HG02610 (cell line): ENCODE data around the gene CORIN.
"Not testable (repeated sequence)": the region's sequence is repeated elsewhere in the genome, so short reads cannot be mapped to it uniquely, and the experiment has no call there.

Source experiments
- ATAC-seq: cut with Tn5 transposase; IDR thresholded peaks from one replicate; pipeline ENCODE4 v1.9.1; 2021; ENCODE audit warnings: mild to moderate bottlenecking, moderate library complexity; ENCODE audit not compliant: unreplicated experiment

CORIN gene

DNA sequence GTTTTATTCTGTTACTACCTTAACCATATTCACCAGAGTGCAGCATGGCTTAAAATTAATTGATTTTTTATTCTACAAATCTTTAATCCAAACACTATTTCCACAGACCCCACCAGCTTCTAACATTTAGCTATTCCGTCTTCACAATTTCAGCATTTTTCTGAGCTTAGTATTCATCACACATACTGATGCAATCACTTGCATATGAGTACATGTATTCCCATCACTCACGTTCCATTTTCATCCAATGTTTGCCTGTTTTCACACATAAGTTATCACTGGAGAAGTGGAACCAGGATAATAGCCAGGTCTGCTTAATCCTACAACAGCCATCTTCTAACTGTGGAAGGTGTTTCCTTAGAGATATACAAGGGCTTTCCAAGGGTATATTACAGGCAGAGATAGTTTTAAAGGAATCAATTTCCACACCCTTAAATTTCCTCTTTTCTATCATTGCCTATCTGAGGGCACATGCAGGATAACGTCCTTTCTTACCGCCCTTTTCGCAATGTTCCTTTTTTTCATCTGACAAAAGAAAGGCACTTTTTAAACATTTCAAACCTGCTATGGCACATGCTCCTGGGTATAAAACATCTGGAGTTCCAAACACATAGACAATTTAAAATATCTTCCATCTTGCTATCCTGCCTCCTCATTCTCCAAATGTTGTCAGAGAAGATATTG lies 115.8 kb downstream of the CORIN start:
- ATAC-seq = no peak

GRCh38 chr4:47721485-47721884 lies 116.4 kb downstream of the CORIN start:
- no peak for ATAC-seq

DNA sequence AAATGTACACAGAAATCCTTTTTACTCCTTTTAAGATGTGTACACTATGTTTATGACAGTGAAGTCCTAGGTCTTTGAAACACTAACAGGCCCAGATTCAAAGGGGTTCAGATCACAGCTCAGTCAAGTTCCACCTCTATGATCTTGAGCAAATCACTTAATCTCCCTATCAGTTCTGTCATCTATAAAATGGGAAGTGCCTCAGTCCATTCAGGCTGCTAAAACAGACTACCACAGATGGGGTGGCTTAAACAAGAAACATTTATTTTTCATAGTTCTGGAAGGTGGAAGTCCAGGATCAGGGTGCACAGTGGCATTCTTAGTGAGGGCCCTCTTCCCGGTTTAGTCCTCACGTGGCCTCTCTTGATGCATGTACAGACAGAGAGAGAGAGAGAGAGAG lies 117.1 kb downstream of the CORIN start:
- ATAC-seq = no peak

DNA sequence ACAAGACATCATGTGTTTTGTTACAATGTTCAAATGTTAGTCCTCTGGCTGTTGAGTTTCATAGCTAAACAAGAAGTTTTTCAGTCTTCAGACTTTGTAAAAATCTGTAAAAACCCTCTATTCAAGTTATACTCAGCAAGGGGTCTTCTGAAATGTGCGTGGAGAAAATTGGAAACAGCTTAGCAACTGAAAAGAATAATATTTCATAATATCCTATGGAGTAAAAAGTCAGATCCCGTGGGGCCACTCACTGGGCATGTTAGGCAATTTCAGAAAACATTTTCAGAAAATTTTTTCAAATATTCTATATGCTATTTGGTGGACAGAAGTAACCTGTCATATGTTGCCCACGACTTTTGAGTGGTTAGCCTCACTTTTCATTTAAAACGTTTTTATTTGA lies 118.3 kb downstream of the CORIN start:
- no peak for ATAC-seq

- no peak for ATAC-seq
Observed at GRCh38 chr4:47718696-47719095, 119.2 kb downstream of the CORIN start.

DNA sequence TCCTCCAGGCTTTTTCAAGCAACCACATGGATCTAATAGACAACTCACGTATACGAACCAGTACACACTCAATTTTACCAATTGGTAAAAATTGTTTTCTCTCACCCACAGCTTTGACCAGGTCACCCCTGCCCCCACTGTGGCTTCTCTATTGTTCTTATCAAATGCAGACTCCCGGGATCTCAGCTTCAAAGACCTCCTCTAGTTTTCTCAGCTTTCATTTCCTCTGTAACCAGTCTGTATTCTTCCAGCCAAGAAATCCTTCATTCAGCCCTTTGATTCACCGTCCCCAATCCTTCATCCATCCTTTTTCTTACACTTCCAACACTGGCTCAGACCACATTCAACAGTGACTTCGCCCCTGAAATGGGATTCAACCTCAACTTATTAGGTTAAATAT lies 120.7 kb downstream of the CORIN start:
- ATAC-seq = no peak

DNA sequence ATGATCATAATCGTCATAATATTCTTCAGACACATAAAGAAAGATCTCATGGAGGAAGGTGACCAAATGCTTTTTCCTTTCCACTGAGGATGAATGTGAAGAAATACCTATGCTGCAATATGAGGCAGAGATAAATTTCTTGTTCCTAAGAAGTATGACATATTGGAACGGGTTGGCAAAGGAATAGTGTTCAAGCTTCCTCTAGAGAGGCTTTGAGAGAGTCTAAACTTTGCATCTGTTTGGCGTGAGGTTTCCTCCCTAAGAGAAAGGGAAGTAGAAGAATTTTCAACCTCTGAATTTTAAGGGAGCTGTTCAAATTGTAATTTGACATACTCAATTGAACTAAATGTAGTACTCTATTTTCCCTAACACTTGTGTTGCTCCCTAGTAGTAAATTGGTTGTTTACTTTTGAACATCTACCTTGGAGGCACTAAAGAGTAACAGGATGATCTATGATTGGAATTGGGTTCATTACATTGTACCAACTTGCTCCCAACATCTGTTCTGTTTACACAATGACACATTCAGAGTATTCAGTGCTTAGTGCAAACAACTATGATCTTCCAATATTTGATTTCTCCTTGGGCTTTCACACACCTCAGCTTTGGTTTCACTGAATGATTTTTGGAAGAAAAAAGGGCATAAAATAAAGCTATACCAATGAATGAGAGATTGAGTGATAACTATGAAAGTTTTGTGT lies 122.0 kb downstream of the CORIN start:
- no peak for ATAC-seq

- no peak for ATAC-seq
Observed at GRCh38 chr4:47714269-47714668, 123.6 kb downstream of the CORIN start.

DNA sequence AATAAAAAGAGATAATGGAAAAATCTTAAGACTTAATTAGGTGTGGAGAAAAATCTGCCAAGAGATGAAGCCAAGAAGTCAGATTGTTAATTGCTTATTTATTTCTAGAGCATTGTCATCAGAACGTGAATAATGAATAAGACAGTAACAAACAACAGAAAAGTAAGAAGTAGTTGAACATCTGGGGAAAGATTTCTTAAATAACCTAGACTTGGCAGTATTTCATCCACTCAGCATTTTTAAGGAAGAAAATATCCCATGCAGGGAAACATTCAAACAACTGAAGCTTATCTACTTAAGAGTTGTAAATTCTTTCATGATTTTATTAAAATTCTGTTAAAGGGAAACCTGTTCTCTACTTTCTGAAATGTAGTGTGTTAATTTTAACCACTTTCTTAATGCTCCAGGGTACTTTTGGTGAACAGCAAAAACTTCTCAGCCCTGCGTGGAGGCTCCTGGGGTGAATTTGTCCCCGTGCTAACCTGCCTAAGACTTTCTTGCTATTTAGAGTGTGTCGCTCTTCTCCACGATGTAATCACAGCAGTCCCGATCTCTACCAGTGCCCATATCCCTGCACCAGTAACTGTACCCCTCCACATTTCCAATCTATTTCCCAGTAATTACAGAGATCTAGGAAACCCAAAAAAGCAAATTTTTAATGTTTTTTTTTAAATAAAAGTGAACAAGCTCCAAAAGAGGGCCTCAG lies 124.6 kb downstream of the CORIN start:
- no peak for ATAC-seq

- no peak for ATAC-seq
Observed at GRCh38 chr4:47711646-47712045, 126.2 kb downstream of the CORIN start.

DNA sequence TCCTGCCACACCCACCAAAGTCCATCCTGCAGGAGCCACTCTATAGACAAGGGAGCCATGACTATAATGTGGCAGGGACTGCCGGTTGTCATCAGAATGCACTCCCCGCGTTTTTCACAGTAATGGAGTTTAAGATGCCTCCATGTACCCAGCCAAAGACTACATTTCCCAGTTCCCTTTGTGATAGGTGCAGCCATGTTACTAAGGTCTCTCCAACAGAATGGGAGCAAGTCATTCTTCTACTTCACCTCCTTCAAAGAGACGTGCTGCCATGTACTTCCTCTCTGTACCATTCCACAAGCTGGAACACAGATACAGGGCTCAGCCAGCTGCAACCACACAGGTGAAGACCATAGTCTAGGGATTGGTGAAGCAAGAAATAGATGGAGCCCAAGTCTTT lies 126.7 kb downstream of the CORIN start:
- no peak for ATAC-seq

DNA sequence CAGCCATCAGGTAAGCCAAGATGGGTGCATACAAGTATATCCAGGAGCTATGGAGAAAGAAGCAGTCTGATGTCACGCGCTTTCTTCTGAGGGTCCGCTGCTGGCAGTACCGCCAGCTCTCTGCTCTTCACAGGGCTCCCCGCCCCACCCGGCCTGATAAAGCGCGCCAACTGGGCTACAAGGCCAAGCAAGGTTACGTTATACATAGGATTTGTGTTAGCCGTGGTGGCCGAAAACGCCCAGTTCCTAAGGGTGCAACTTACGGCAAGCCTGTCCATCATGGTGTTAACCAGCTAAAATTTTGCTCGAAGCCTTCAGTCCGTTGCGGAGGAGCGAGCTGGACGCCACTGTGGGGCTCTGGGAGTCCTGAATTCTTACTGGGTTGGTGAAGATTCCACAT lies 131.5 kb downstream of the CORIN start:
- ATAC-seq = not testable (repeated sequence)

DNA sequence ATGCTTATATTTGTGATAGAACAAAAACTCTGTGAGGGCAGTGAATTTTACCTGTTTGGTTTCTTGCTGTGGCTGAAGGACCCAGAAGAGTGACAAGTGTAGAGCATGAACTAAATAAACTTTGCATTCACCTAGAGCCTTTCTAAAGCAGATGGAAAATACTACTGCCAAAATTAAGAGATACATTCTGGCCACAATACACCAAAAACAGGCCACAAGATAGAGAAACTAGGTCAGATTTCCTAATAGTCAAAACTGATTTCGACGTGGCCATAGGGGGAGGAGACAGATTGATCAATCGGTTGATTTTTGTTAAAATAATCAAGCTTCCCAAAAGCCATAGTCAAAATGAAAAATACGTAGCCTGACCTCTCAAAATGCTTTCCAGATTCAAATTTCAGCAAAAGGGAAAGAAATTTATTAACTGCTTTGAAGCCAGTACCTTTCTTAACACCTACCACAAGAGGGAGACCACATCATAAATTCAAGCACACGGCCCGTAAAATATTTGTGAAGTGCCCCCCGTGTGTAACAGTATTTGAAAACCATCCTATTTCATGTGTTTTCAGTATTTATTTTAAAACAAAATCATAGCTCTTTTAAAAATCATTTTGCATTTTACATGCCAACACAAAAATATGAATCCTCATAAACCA lies 132.4 kb downstream of the CORIN start:
- no peak for ATAC-seq

DNA sequence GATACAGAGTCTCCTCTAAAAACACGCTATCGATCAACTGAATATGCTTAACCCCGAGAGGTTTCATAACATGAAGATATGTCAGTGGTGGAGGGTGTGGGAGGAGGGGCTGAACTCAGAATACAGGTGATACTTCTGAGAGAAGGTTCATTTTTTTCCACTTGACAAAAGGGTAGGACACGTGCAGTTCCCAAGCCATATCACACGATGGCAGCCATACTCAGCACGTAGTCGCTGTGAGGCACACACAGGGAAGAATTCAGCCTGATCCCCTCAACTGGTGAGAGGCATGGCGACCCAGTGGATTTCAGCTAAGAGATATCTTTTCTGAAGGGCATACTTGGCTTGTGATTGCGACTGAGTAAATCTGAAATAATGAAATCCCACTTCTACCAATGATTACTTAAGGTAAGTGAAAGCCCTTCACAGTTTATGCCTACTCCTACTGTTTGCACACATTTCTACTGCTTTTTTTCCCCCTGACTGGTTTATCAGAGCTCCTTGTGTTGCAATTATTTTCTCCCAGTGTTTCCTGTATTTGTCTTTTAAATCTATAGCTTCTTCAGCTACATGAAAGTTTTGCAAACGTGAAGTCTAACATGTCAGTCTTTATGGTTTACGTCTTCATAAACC lies 133.1 kb downstream of the CORIN start:
- ATAC-seq = peak; percentile 77

GRCh38 chr4:47703956-47704355 lies 133.9 kb downstream of the CORIN start:
- no peak for ATAC-seq

DNA sequence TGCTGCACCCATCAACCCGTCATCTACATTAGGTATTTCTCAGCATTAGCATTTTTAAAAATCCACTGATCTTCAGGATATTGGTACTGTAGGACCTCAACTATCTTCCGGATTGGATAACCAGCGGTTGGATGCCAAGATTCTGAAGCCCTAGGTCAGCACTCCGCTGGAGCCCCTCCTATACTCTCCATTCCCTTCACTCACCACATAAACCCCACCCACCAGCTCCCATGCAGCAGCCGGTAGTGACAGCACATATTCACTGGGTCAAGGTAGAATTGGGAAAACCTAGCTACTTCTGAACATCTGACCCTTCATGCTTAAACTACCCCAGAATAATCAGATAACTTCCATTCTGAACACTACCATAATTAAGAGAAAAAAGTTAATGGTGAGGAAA lies 134.9 kb downstream of the CORIN start:
- ATAC-seq = no peak

DNA sequence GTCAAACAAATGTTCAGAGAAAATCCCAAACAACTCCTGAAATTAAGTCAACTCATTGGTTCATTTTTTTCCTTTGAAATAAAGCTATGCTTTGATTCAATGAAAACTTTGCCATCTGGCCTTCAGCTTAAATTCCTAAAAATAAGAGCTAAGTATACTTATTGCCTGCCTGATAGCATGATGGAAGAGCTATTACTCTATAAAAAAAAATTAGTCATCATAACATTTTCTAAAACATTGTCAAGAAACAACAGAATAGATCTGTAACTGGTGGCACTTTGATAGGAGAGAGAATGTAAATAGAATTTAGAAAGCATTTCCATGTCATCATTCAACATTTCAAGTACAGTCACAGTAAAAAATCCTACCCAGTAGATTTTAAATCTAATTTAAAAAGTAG lies 136.6 kb downstream of the CORIN start:
- no peak for ATAC-seq

GRCh38 chr4:47698837-47699236 lies 139.0 kb downstream of the CORIN start:
- ATAC-seq = no peak

- no peak for ATAC-seq
Observed at GRCh38 chr4:47696823-47697222, 141.0 kb downstream of the CORIN start.

DNA sequence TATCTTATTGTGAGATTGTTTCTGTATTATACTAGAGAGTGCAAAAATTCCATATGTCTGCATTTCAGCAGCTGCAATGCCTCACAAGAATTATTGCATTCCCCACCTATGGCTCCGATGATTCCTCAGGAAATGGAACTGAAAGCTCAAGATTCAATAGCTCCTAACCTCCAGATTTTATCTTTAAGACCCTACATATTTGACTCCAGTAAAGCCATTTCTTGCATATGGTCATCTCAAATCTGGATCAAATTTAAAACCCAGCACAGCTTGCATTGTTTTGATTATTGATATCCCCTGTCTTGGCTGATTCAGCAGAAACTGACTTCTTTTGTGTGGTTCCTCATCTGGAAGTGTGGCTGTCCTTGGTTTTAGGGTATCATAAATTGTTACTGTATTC lies 142.6 kb downstream of the CORIN start:
- no peak for ATAC-seq

- no peak for ATAC-seq
Observed at GRCh38 chr4:47694322-47694721, 143.5 kb downstream of the CORIN start.
